Measurements from ENCODE around the gene DGCR8. TPM values are rescaled to one million over a fixed set of nuclear protein-coding genes. Genes with fewer than 3 reads are reported as not detected.

Gene DGCR8
- total and polyA plus RNA-seq, 2 of the 4 experiments (the other 2 are of a cell fraction), result 16.7 to 25.3 TPM

GRCh38 chr22:20089977-20090729, 10.1 kb downstream of the DGCR8 start:
- WGBS, 2 experiments (ENCODE audit: extremely low coverage in 2 of 2, insufficient read length in 1 of 2), result no CpG with 5 or more reads among the region's 11 CpGs
- Histone ChIP-seq H3K36me3 (ENCODE audit: control insufficient read depth, insufficient read depth, low read length) (peaks cover 85% of the 10 kb centered on the region), H2BK120ac (ENCODE audit: low read depth, low read length) (no peak overlapping the region), H3K14ac (replicated peaks; ENCODE audit: low read depth, low read length) (no peak overlapping the region), H4K5ac (ENCODE audit: low read depth, low read length) (no peak overlapping the region), H3K4me1 (ENCODE audit: control insufficient read depth, insufficient read depth, low read length) (peaks cover 4% of the 10 kb centered on the region; the same call in 1 of the 2 replicates), H3K18ac (ENCODE audit: low read depth, low read length) (no peak overlapping the region), H3K56ac (ENCODE audit: extremely low read depth, insufficient read depth, low read length) (no peak overlapping the region), H3K4ac (ENCODE audit: low read depth, low read length) (no peak overlapping the region), H3K9me1 (ENCODE audit: insufficient read depth, low read length) (peaks cover 2% of the 10 kb centered on the region; the same call in 1 of the 2 replicates), H3K9ac (ENCODE audit: low read depth, low read length) (no peak overlapping the region), H3K79me1 (ENCODE audit: low read depth in 1 of 2, low read length in 2 of 2) (peaks cover 40 to 84% of the 10 kb centered on the region in 2 experiments), H3K9me3 (ENCODE audit: control insufficient read depth, insufficient read depth, low read length) (no peaks in the 10 kb centered on the region), H3K27me3 (ENCODE audit: control insufficient read depth, insufficient read depth, low read length) (no peaks in the 10 kb centered on the region), H4K20me1 (ENCODE audit: insufficient read depth, low read length) (peaks cover 58% of the 10 kb centered on the region), H2BK5ac (ENCODE audit: low read depth, low read length, poor library complexity, severe bottlenecking) (peak overlapping the region; percentile 29), H2AK9ac (replicated peaks; ENCODE audit: low read depth, low read length, poor library complexity) (peak overlapping the region; percentile 12), H3K23ac (ENCODE audit: low read depth, low read length) (no peak overlapping the region), H3K4me3 (ENCODE audit: insufficient read depth, low read depth, low read length) (no peak overlapping the region), H2AK5ac (ENCODE audit: low read depth, low read length) (no peak overlapping the region), H3K27ac (ENCODE audit: insufficient read depth, low read length) (no peak overlapping the region), H2BK20ac (ENCODE audit: low read depth, low read length) (no peak overlapping the region), H2BK15ac (ENCODE audit: low read depth, low read length) (no peak overlapping the region), H2AFZ (replicated peaks; ENCODE audit: low read length, poor library complexity) (no peak overlapping the region), H4K8ac (ENCODE audit: low read depth in 2 of 2, low read length in 2 of 2) (no peak overlapping the region), H4K91ac (ENCODE audit: insufficient read depth, low read depth, low read length) (no peak overlapping the region), H3K4me2 (ENCODE audit: low read depth, low read length) (no peak overlapping the region)
- in situ Hi-C loops (cut with MboI; ENCODE audit: low sequenced_read_pairs) (no loop called here), intact Hi-C loops (cut with micrococcal nuclease) (no loop called here), dilution Hi-C loops (cut with HindIII; ENCODE audit: low sequenced_read_pairs, unreplicated experiment) (no loop called here)
- BruUV-seq (replicated peaks), result no TSS peak
- POLR2A ChIA-PET (ENCODE audit: unreplicated experiment), result no interaction called here
- DNase-seq, result peak; percentile 77
- CTCF ChIA-PET, result no interaction called here
- peak; percentile 92 for ATAC-seq (ENCODE audit: low read depth)
- TF ChIP-seq MAFK (IDR thresholded peaks at IDR 0.05; ENCODE audit: low read depth, low read length) (no peak), CEBPB (IDR thresholded peaks at IDR 0.05; ENCODE audit: low read depth, low read length) (peak; percentile 65), MXI1 (IDR thresholded peaks at IDR 0.05; ENCODE audit: borderline replicate concordance, low read depth, low read length) (0 out of 2 replicates have a peak, but pooled peaks have one; percentile 58), FOS (IDR thresholded peaks at IDR 0.05; ENCODE audit: low read depth, low read length) (0 out of 2 replicates have a peak, but pooled peaks have one; percentile 25)
